Measurements from ENCODE around the gene MAP7D1. TPM values are rescaled to one million over a fixed set of nuclear protein-coding genes. Genes with fewer than 3 reads are reported as not detected.

Gene MAP7D1
- total and polyA plus RNA-seq, 2 donors (not counting 1 experiment from before 2014, with no cell fraction given) = 70.6 to 78.4 TPM

GRCh38 chr1:36203554-36204346 is 47.8 kb downstream of the MAP7D1 start:
- Histone ChIP-seq H3K27ac (ENCODE audit: insufficient read depth, low read length) (peak overlapping the region; percentile 28), H3K79me2 (ENCODE audit: control insufficient read depth, insufficient read depth, low read length) (no peaks in the 10 kb centered on the region), H3K36me3 (ENCODE audit: control insufficient read depth, insufficient read depth, low read length) (no peaks in the 10 kb centered on the region), H3K9me3 (ENCODE audit: control insufficient read depth, insufficient read depth, low read depth, low read length) (no peaks in the 10 kb centered on the region), H3K4me1 (ENCODE audit: control insufficient read depth, extremely low read depth, insufficient read depth, low read length) (peaks cover 6% of the 10 kb centered on the region), H2AFZ (ENCODE audit: low read length) (peak overlapping the region; percentile 68), H4K20me1 (ENCODE audit: control insufficient read depth, extremely low read depth, insufficient read depth, low read length) (no peaks in the 10 kb centered on the region), H3K27me3 (ENCODE audit: control insufficient read depth, insufficient read depth, low read length) (no peaks in the 10 kb centered on the region), H3K9ac (ENCODE audit: insufficient read depth, low read length) (no peak overlapping the region), H3K4me3 (replicated peaks in 1 of 4; ENCODE audit: control extremely low read depth in 1 of 4, insufficient read depth in 1 of 4, low read depth in 3 of 4, low read length in 4 of 4) (no peak overlapping the region), H3K4me2 (ENCODE audit: extremely low read depth, insufficient read depth, low read length) (no peak overlapping the region)
- peak; percentile 60 to 79 for DNase-seq (ENCODE audit: low read depth in 2 of 2)
- no peak for TF ChIP-seq CTCF (conservative IDR thresholded peaks at IDR 0.05 in 1 of 2, IDR thresholded peaks at IDR 0.05 in 1 of 2; ENCODE audit: low read depth in 1 of 2, low read length in 2 of 2)
- no peak for TF ChIP-seq EZH2 (IDR thresholded peaks at IDR 0.05; ENCODE audit: low read length, missing control alignments)

GRCh38 chr1:36204347-36204909 is 48.5 kb downstream of the MAP7D1 start:
- no peaks in the 10 kb centered on the region for H3K27me3 ChIP-seq (ENCODE audit: control insufficient read depth, insufficient read depth, low read length)
- H4K20me1 ChIP-seq (ENCODE audit: control insufficient read depth, extremely low read depth, insufficient read depth, low read length) = no peaks in the 10 kb centered on the region
- no peaks in the 10 kb centered on the region for H3K36me3 ChIP-seq (ENCODE audit: control insufficient read depth, insufficient read depth, low read length)
- peak overlapping the region; percentile 25 for H3K4me2 ChIP-seq (ENCODE audit: extremely low read depth, insufficient read depth, low read length)
- no peak overlapping the region for H2AFZ ChIP-seq (ENCODE audit: low read length)
- no peak overlapping the region for H3K4me3 ChIP-seq (replicated peaks in 1 of 4; ENCODE audit: control extremely low read depth in 1 of 4, insufficient read depth in 1 of 4, low read depth in 3 of 4, low read length in 4 of 4)
- DNase-seq (ENCODE audit: low read depth in 2 of 2) = peak in 1 of 2 donors; percentile 41
- no peaks in the 10 kb centered on the region for H3K9me3 ChIP-seq (ENCODE audit: control insufficient read depth, insufficient read depth, low read depth, low read length)
- no peaks in the 10 kb centered on the region for H3K79me2 ChIP-seq (ENCODE audit: control insufficient read depth, insufficient read depth, low read length)
- H3K27ac ChIP-seq (ENCODE audit: insufficient read depth, low read length) = no peak overlapping the region
- peaks cover 6% of the 10 kb centered on the region for H3K4me1 ChIP-seq (ENCODE audit: control insufficient read depth, extremely low read depth, insufficient read depth, low read length)
- TF ChIP-seq EZH2 (IDR thresholded peaks at IDR 0.05; ENCODE audit: low read length, missing control alignments) (no peak), CTCF (conservative IDR thresholded peaks at IDR 0.05 in 1 of 2, IDR thresholded peaks at IDR 0.05 in 1 of 2; ENCODE audit: low read depth in 1 of 2, low read length in 2 of 2) (no peak)
- no peak overlapping the region for H3K9ac ChIP-seq (ENCODE audit: insufficient read depth, low read length)

GRCh38 chr1:36206323-36206858 is 50.4 kb downstream of the MAP7D1 start:
- H3K4me2 ChIP-seq (ENCODE audit: extremely low read depth, insufficient read depth, low read length) = no peak overlapping the region
- no peak overlapping the region for H3K27ac ChIP-seq (ENCODE audit: insufficient read depth, low read length)
- H2AFZ ChIP-seq (ENCODE audit: low read length) = no peak overlapping the region
- H3K27me3 ChIP-seq (ENCODE audit: control insufficient read depth, insufficient read depth, low read length) = no peaks in the 10 kb centered on the region
- no peaks in the 10 kb centered on the region for H3K36me3 ChIP-seq (ENCODE audit: control insufficient read depth, insufficient read depth, low read length)
- no peak overlapping the region for H3K9ac ChIP-seq (ENCODE audit: insufficient read depth, low read length)
- H4K20me1 ChIP-seq (ENCODE audit: control insufficient read depth, extremely low read depth, insufficient read depth, low read length) = no peaks in the 10 kb centered on the region
- no peak for TF ChIP-seq EZH2 (IDR thresholded peaks at IDR 0.05; ENCODE audit: low read length, missing control alignments)
- no peak for TF ChIP-seq CTCF (conservative IDR thresholded peaks at IDR 0.05 in 1 of 2, IDR thresholded peaks at IDR 0.05 in 1 of 2; ENCODE audit: low read depth in 1 of 2, low read length in 2 of 2)
- DNase-seq (ENCODE audit: low read depth in 2 of 2) = no peak
- H3K79me2 ChIP-seq (ENCODE audit: control insufficient read depth, insufficient read depth, low read length) = no peaks in the 10 kb centered on the region
- H3K9me3 ChIP-seq (ENCODE audit: control insufficient read depth, insufficient read depth, low read depth, low read length) = no peaks in the 10 kb centered on the region
- no peak overlapping the region for H3K4me3 ChIP-seq (replicated peaks in 1 of 4; ENCODE audit: control extremely low read depth in 1 of 4, insufficient read depth in 1 of 4, low read depth in 3 of 4, low read length in 4 of 4)
- peaks cover 6% of the 10 kb centered on the region for H3K4me1 ChIP-seq (ENCODE audit: control insufficient read depth, extremely low read depth, insufficient read depth, low read length)
